ENCODE measurements around the gene SULT1A3. TPM values are rescaled to one million over a fixed set of nuclear protein-coding genes. Genes with fewer than 3 reads are reported as not detected.

The SULT1A3 gene
- total RNA-seq, 1 experiment from 2014 or later, result 16.8 TPM

DNA sequence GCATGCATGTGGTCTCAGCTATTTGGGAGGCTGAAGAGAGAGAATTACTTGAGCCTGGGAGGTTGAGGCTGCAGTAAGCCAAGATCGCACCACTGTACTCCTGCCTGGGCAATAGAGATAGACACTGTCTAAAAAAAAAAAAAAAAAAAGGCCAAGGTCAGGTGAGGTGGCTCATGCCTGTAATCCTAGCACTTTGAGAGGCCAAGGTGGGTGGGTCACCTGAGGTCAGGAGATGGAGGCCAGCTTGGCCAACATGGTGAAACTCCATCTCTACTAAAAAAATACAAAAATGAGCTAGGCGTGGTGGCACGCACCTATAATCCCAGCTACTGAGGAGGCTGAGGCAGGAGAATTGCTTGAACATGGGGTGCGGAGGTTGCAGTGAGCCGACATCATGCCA lies 43.9 kb upstream of the SULT1A3 start:
- CTCF ChIA-PET, result no interaction called here
- ATAC-seq (no peak), DNase-seq (ENCODE audit: low read depth, low spot score) (no peak)
- Histone ChIP-seq H3K27me3 (ENCODE audit: control insufficient read depth, insufficient read depth, low read length) (no peaks in the 10 kb centered on the region), H3K36me3 (ENCODE audit: control insufficient read depth, insufficient read depth, low read length) (no peaks in the 10 kb centered on the region), H3K9me3 (ENCODE audit: control insufficient read depth, insufficient read depth, low read depth, low read length) (no peaks in the 10 kb centered on the region), H3K4me3 (ENCODE audit: low read depth in 2 of 2, low read length in 2 of 2) (no peak overlapping the region), H3K27ac (ENCODE audit: low read length) (no peak overlapping the region), H3K4me1 (ENCODE audit: control insufficient read depth, insufficient read depth, low read length) (no peaks in the 10 kb centered on the region)
- no TSS peak for BruUV-seq (replicated peaks)
- in situ Hi-C loops (cut with HindIII; ENCODE audit: low pct_unique_long_range_greater_than_20kb, low sequenced_read_pairs) (no loop called here), intact Hi-C loops (cut with micrococcal nuclease; ENCODE audit: unreplicated experiment) (no loop called here)
- TF ChIP-seq SIN3A (IDR thresholded peaks at IDR 0.05; ENCODE audit: borderline replicate concordance, insufficient read depth, low read depth, low read length), result no peak
- TF ChIP-seq, protein P1, sequence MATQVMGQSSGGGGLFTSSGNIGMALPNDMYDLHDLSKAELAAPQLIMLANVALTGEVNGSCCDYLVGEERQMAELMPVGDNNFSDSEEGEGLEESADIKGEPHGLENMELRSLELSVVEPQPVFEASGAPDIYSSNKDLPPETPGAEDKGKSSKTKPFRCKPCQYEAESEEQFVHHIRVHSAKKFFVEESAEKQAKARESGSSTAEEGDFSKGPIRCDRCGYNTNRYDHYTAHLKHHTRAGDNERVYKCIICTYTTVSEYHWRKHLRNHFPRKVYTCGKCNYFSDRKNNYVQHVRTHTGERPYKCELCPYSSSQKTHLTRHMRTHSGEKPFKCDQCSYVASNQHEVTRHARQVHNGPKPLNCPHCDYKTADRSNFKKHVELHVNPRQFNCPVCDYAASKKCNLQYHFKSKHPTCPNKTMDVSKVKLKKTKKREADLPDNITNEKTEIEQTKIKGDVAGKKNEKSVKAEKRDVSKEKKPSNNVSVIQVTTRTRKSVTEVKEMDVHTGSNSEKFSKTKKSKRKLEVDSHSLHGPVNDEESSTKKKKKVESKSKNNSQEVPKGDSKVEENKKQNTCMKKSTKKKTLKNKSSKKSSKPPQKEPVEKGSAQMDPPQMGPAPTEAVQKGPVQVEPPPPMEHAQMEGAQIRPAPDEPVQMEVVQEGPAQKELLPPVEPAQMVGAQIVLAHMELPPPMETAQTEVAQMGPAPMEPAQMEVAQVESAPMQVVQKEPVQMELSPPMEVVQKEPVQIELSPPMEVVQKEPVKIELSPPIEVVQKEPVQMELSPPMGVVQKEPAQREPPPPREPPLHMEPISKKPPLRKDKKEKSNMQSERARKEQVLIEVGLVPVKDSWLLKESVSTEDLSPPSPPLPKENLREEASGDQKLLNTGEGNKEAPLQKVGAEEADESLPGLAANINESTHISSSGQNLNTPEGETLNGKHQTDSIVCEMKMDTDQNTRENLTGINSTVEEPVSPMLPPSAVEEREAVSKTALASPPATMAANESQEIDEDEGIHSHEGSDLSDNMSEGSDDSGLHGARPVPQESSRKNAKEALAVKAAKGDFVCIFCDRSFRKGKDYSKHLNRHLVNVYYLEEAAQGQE (IDR thresholded peaks at IDR 0.05; ENCODE audit: insufficient read depth in 1 of 2, low read depth in 2 of 2, low read length in 1 of 2), result no peak
- TF ChIP-seq, protein P2, sequence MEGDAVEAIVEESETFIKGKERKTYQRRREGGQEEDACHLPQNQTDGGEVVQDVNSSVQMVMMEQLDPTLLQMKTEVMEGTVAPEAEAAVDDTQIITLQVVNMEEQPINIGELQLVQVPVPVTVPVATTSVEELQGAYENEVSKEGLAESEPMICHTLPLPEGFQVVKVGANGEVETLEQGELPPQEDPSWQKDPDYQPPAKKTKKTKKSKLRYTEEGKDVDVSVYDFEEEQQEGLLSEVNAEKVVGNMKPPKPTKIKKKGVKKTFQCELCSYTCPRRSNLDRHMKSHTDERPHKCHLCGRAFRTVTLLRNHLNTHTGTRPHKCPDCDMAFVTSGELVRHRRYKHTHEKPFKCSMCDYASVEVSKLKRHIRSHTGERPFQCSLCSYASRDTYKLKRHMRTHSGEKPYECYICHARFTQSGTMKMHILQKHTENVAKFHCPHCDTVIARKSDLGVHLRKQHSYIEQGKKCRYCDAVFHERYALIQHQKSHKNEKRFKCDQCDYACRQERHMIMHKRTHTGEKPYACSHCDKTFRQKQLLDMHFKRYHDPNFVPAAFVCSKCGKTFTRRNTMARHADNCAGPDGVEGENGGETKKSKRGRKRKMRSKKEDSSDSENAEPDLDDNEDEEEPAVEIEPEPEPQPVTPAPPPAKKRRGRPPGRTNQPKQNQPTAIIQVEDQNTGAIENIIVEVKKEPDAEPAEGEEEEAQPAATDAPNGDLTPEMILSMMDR (IDR thresholded peaks at IDR 0.05), result no peak
- no peak for TF ChIP-seq POLR2AphosphoS5 (IDR thresholded peaks at IDR 0.05; ENCODE audit: low read depth, low read length)
- no peak for TF ChIP-seq TCF7L2 (IDR thresholded peaks at IDR 0.05; ENCODE audit: low read depth, low read length)
- POLR2A ChIA-PET, result no interaction called here

DNA sequence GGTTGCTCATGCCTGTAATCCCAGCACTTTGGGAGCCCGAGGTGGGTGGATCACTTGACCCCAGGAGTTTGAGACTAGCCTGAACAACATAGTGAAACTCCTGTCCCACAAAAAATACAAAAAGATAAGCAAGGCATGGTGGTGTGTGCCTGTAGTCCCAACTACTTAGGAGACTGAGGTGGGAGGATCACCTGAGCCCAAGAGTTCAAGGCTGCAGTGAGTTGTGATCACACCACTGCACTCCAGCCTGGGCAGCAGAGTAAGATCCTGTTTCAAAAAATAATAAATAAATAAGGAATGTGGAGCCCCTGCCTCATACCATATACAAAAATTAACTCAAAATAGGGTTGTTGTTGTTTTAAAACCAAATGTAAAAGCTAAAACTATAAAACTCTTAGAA lies 41.8 kb upstream of the SULT1A3 start:
- H3K4me3 ChIP-seq (ENCODE audit: low read depth in 2 of 2, low read length in 2 of 2), result no peak overlapping the region
- no peaks in the 10 kb centered on the region for H3K27me3 ChIP-seq (ENCODE audit: control insufficient read depth, insufficient read depth, low read length)
- TF ChIP-seq POLR2AphosphoS5 (IDR thresholded peaks at IDR 0.05; ENCODE audit: low read depth, low read length) (no peak), SIN3A (IDR thresholded peaks at IDR 0.05; ENCODE audit: borderline replicate concordance, insufficient read depth, low read depth, low read length) (no peak), TCF7L2 (IDR thresholded peaks at IDR 0.05; ENCODE audit: low read depth, low read length) (no peak)
- TF ChIP-seq, protein P1 (IDR thresholded peaks at IDR 0.05; ENCODE audit: insufficient read depth in 1 of 2, low read depth in 2 of 2, low read length in 1 of 2), result no peak
- TF ChIP-seq, protein P2 (IDR thresholded peaks at IDR 0.05), result no peak
- ATAC-seq (no peak), DNase-seq (ENCODE audit: low read depth, low spot score) (no peak)
- H3K4me1 ChIP-seq (ENCODE audit: control insufficient read depth, insufficient read depth, low read length), result no peaks in the 10 kb centered on the region
- H3K36me3 ChIP-seq (ENCODE audit: control insufficient read depth, insufficient read depth, low read length), result no peaks in the 10 kb centered on the region
- CTCF ChIA-PET, result no interaction called here
- in situ Hi-C loops (cut with HindIII; ENCODE audit: low pct_unique_long_range_greater_than_20kb, low sequenced_read_pairs), result no loop called here
- intact Hi-C loops (cut with micrococcal nuclease; ENCODE audit: unreplicated experiment), result no loop called here
- BruUV-seq (replicated peaks), result no TSS peak
- no peaks in the 10 kb centered on the region for H3K9me3 ChIP-seq (ENCODE audit: control insufficient read depth, insufficient read depth, low read depth, low read length)
- no peak overlapping the region for H3K27ac ChIP-seq (ENCODE audit: low read length)
- POLR2A ChIA-PET, result interaction anchor here (0.5 kb wide), 1 partner anchor 87 kb away, joined by 3 read pairs; no protein-coding TSS in a partner anchor
